A549 (cell line): ENCODE results near the gene FXN. TPM values are rescaled to one million over a fixed set of nuclear protein-coding genes. Genes with fewer than 3 reads are reported as not detected.

Experiments
- ATAC-seq, 2 experiments: fragments of 200-7000 bp in 1 of 2; fragments of >200 bp in 1 of 2; cut with Nextera tagmentation in 1 of 2; cut with Tn5 transposase in 1 of 2; 3 replicates each; pipeline versions ENCODE4 v1.8.0 to v1.9.1; 2018 to 2020; ENCODE audit warnings: mild to moderate bottlenecking in 1 of 2, moderate library complexity in 1 of 2
- CTCF ChIA-PET: fragments of 300-600 bp; sonication (Branson Sonifier 250); formaldehyde crosslinking; extraction: SDS; loops from one replicate; lab custom pipeline; 2021; ENCODE audit warnings: antibody characterized with exemption, inconsistent platforms; lab: Yijun Ruan, JAX
- POLR2A ChIA-PET: fragments of 350-600 bp; formaldehyde crosslinking; extraction: SDS; loops from one replicate; lab custom pipeline; 2021; ENCODE audit warnings: antibody characterized with exemption, inconsistent platforms; lab: Yijun Ruan, JAX
- DNase-seq, 2 experiments: peaks; one replicate each; pipeline versions ENCODE4 v3.0.0 to v3.0.0-alpha.2; 2011 to 2016; ENCODE audit warnings: low read depth in 1 of 2, low spot score in 1 of 2
- FAIRE-seq: peaks from 2 replicates; lab custom pipeline; 2011; peaks lifted over from hg19 to GRCh38; lab: Jason Lieb, UNC
- H3K27ac ChIP-seq, 2 experiments: fragments of >200 bp; sonication (Bioruptor Twin); formaldehyde crosslinking; 3 replicates each; pipeline ENCODE4 v1.5.1; 2016 to 2017
- H3K4me1 ChIP-seq: fragments of >200 bp; sonication (Bioruptor Twin); formaldehyde crosslinking; 3 replicates; pipeline ENCODE4 v1.6.1; 2016
- H3K4me2 ChIP-seq: fragments of >200 bp; sonication (Bioruptor Twin); formaldehyde crosslinking; 3 replicates; pipeline ENCODE4 v1.6.1; 2016
- H3K4me3 ChIP-seq: fragments of >200 bp; sonication (Bioruptor Twin); formaldehyde crosslinking; 3 replicates; pipeline ENCODE4 v1.5.1; 2016
- H3K9me3 ChIP-seq: fragments of >200 bp; sonication (Bioruptor Twin); formaldehyde crosslinking; 3 replicates; pipeline ENCODE4 v1.6.1; 2016
- BHLHE40 ChIP-seq: IDR thresholded peaks from 2 replicates; pipeline ENCODE4 v1.6.1; 2012; ENCODE audit warnings: low read depth, low read length, inconsistent platforms
- CBX2 ChIP-seq: fragments of 200-600 bp; sonication (generic); IDR thresholded peaks from 2 replicates; pipeline ENCODE4 v1.6.1; 2016; ENCODE audit warnings: low read depth, mild to moderate bottlenecking, borderline replicate concordance
- CHD2 ChIP-seq: fragments of 150-350 bp; IDR thresholded peaks from 2 replicates; pipeline ENCODE4 v1.6.1; 2014; ENCODE audit warnings: low read length; ENCODE audit not compliant: partially characterized antibody
- CTCF ChIP-seq: fragments of >200 bp; sonication (Bioruptor Twin); formaldehyde crosslinking; IDR thresholded peaks from 3 replicates; pipeline ENCODE4 v1.5.1; 2016
- EHF ChIP-seq: fragments of 250-450 bp; sonication (Bioruptor Pico); IDR thresholded peaks from 2 replicates; pipeline ENCODE4 v1.5.0; 2020; ENCODE audit warnings: mild to moderate bottlenecking
- FOSB ChIP-seq: fragments of 250-450 bp; sonication (Bioruptor Pico); IDR thresholded peaks from 2 replicates; pipeline ENCODE4 v1.5.0; 2020; ENCODE audit warnings: mild to moderate bottlenecking, moderate library complexity
- FOSL2 ChIP-seq, 2 experiments: fragments of 450-650 bp in 1 of 2; fragments of >200 bp in 1 of 2; sonication (Bioruptor Twin) in 1 of 2; formaldehyde crosslinking; IDR thresholded peaks; 2 replicates each; pipeline versions ENCODE4 v1.5.0 to v1.6.1; 2016 to 2020; ENCODE audit warnings: mild to moderate bottlenecking in 1 of 2, moderate library complexity in 1 of 2
- FOXS1 ChIP-seq: fragments of 250-450 bp; sonication (Bioruptor Pico); IDR thresholded peaks from 2 replicates; pipeline ENCODE4 v1.5.0; 2020; ENCODE audit warnings: mild to moderate bottlenecking, moderate library complexity
- GATA3 ChIP-seq: IDR thresholded peaks from 2 replicates; pipeline ENCODE4 v1.6.1; 2012; ENCODE audit warnings: borderline replicate concordance
- HOXA7 ChIP-seq: fragments of 250-450 bp; sonication (Bioruptor Pico); IDR thresholded peaks from 2 replicates; pipeline ENCODE4 v1.5.0; 2020; ENCODE audit warnings: mild to moderate bottlenecking, moderate library complexity
- HOXB5 ChIP-seq: fragments of 250-450 bp; sonication (Bioruptor Pico); IDR thresholded peaks from 2 replicates; pipeline ENCODE4 v1.5.0; 2020; ENCODE audit warnings: mild to moderate bottlenecking, moderate library complexity
- JUNB ChIP-seq: fragments of >200 bp; sonication (Bioruptor Twin); formaldehyde crosslinking; IDR thresholded peaks from 2 replicates; pipeline ENCODE4 v1.6.1; 2016
- KDM5A ChIP-seq: fragments of 200-600 bp; sonication (generic); IDR thresholded peaks from 2 replicates; pipeline ENCODE4 v1.6.1; 2016; ENCODE audit warnings: antibody characterized with exemption, mild to moderate bottlenecking
- NPAS2 ChIP-seq: fragments of 250-450 bp; sonication (Bioruptor Pico); IDR thresholded peaks from 2 replicates; pipeline ENCODE4 v1.8.0; 2022; ENCODE audit warnings: mild to moderate bottlenecking, moderate library complexity, borderline replicate concordance
- NR3C1 ChIP-seq: fragments of >200 bp; sonication (Bioruptor Twin); formaldehyde crosslinking; IDR thresholded peaks from 3 replicates; pipeline ENCODE4 v1.6.1; 2017
- RARB ChIP-seq: fragments of 250-450 bp; sonication (Bioruptor Pico); IDR thresholded peaks from 2 replicates; pipeline ENCODE4 v1.8.0; 2021; ENCODE audit warnings: mild to moderate bottlenecking, moderate library complexity
- RCOR1 ChIP-seq: fragments of 150-350 bp; IDR thresholded peaks from 2 replicates; pipeline ENCODE4 v1.6.1; 2014; ENCODE audit warnings: antibody characterized with exemption, low read length, low read depth
- RNF2 ChIP-seq: fragments of 200-600 bp; sonication (generic); IDR thresholded peaks from 2 replicates; pipeline ENCODE4 v1.6.1; 2016; ENCODE audit warnings: low read depth, mild to moderate bottlenecking, antibody characterized with exemption, moderate library complexity, borderline replicate concordance
- SMC3 ChIP-seq: fragments of >200 bp; sonication (Bioruptor Twin); formaldehyde crosslinking; IDR thresholded peaks from 3 replicates; pipeline ENCODE4 v1.6.1; 2018; ENCODE audit warnings: inconsistent platforms
- TFCP2L1 ChIP-seq: fragments of 250-450 bp; sonication (Bioruptor Pico); IDR thresholded peaks from 2 replicates; pipeline ENCODE4 v1.5.0; 2021; ENCODE audit warnings: mild to moderate bottlenecking
- TP53 ChIP-seq: fragments of 250-450 bp; sonication (Bioruptor Pico); IDR thresholded peaks from 2 replicates; pipeline ENCODE4 v1.5.0; 2021; ENCODE audit warnings: mild to moderate bottlenecking, moderate library complexity
- USF2 ChIP-seq: fragments of 450-650 bp; IDR thresholded peaks from 2 replicates; pipeline ENCODE4 v1.6.1; 2014; ENCODE audit warnings: antibody characterized with exemption
- ZC3H11A ChIP-seq: fragments of 450-650 bp; IDR thresholded peaks from 2 replicates; pipeline ENCODE4 v1.6.1; 2014; ENCODE audit warnings: antibody characterized with exemption, mild to moderate bottlenecking
- ZFP36 ChIP-seq: fragments of 450-650 bp; IDR thresholded peaks from 2 replicates; pipeline ENCODE4 v1.6.1; 2014; ENCODE audit warnings: borderline replicate concordance; ENCODE audit not compliant: partially characterized antibody
- ZSCAN20 ChIP-seq: fragments of 250-450 bp; sonication (Bioruptor Pico); IDR thresholded peaks from 2 replicates; pipeline ENCODE4 v1.8.0; 2022; ENCODE audit warnings: mild to moderate bottlenecking, moderate library complexity
- WGBS: methylation state at CpG from one replicate; pipeline ENCODE4 v1.1.6; 2017; ENCODE audit errors: missing lambda C conversion rate; 5-methylcytosine and 5-hydroxymethylcytosine counted together
- polyA plus RNA-seq, 4 experiments: library from polyadenylated mRNA; depleted of rRNA in 3 of 4; stranded (reverse); fragments of >200 nt; fragmentation: RNase III in 1 of 4; extraction: RNeasy Plus Mini Kit Qiagen cat#74134 plus additional on column Dnase treatment in 1 of 4; gene quantifications; 2 replicates in 3 of 4; 3 replicates in 1 of 4; pipeline ENCODE4 v1.2.3, GENCODE V29; 2011 to 2017
- TF ChIP-seq, protein P1 (sequence below): fragments of 250-450 bp; sonication (Bioruptor Pico); IDR thresholded peaks from 2 replicates; pipeline ENCODE4 v1.5.0; 2021; ENCODE audit warnings: mild to moderate bottlenecking, moderate library complexity, borderline replicate concordance
- TF ChIP-seq, protein P2 (sequence below): fragments of >200 bp; sonication (Bioruptor Twin); formaldehyde crosslinking; IDR thresholded peaks from 3 replicates; pipeline ENCODE4 v1.6.1; 2016
- TF ChIP-seq, protein P3 (sequence below): IDR thresholded peaks from 2 replicates; pipeline ENCODE4 v1.6.1; 2012; ENCODE audit warnings: low read depth, borderline replicate concordance

Gene FXN
- polyA plus RNA-seq, 2 of the 4 experiments (the other 2 are of a cell fraction) = 22.5 to 26.0 TPM

GRCh38 chr9:69040646-69041045 lies 5.1 kb downstream of the FXN start:
- whole genome bisulfite sequencing = 97% methylated on average over 2 of the region's 2 CpGs
- no peak for DNase-seq

GRCh38 chr9:69044240-69045219 lies 9.0 kb downstream of the FXN start:
- POLR2A ChIA-PET = interaction anchor here (1.8 kb wide), 1 partner anchor 9 kb away, joined by 6 read pairs; the partner anchor contains the start of gene FXN
- ATAC-seq (no peak), DNase-seq (no peak), FAIRE-seq (no peak)
- WGBS = 76% methylated on average over 9 of the region's 9 CpGs
- CTCF ChIA-PET = interaction anchor here (0.6 to 12.4 kb wide), 7 partner anchors 9 to 216 kb away, joined by 3 to 84 read pairs (median 9); partner anchors contain the start of gene FXN
- no peaks in the 10 kb centered on the region for H3K9me3 ChIP-seq
- no peak overlapping the region for H3K4me3 ChIP-seq
- no peak overlapping the region for H3K27ac ChIP-seq
- no peaks in the 10 kb centered on the region for H3K4me1 ChIP-seq
- H3K4me2 ChIP-seq = no peak overlapping the region
- TF ChIP-seq GATA3 = no peak
- no peak for TF ChIP-seq HOXA7
- TF ChIP-seq FOXS1 (CRISPR knock-in tag) = no peak
- no peak for TF ChIP-seq CTCF
- no peak for TF ChIP-seq ZC3H11A
- TF ChIP-seq RARB = no peak
- TF ChIP-seq EHF (CRISPR knock-in tag) = no peak
- TF ChIP-seq, protein P1, sequence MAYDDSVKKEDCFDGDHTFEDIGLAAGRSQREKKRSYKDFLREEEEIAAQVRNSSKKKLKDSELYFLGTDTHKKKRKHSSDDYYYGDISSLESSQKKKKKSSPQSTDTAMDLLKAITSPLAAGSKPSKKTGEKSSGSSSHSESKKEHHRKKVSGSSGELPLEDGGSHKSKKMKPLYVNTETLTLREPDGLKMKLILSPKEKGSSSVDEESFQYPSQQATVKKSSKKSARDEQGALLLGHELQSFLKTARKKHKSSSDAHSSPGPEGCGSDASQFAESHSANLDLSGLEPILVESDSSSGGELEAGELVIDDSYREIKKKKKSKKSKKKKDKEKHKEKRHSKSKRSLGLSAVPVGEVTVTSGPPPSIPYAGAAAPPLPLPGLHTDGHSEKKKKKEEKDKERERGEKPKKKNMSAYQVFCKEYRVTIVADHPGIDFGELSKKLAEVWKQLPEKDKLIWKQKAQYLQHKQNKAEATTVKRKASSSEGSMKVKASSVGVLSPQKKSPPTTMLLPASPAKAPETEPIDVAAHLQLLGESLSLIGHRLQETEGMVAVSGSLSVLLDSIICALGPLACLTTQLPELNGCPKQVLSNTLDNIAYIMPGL (CRISPR knock-in tag) = no peak
- no peak for TF ChIP-seq NPAS2 (CRISPR knock-in tag)
- TF ChIP-seq, protein P2, sequence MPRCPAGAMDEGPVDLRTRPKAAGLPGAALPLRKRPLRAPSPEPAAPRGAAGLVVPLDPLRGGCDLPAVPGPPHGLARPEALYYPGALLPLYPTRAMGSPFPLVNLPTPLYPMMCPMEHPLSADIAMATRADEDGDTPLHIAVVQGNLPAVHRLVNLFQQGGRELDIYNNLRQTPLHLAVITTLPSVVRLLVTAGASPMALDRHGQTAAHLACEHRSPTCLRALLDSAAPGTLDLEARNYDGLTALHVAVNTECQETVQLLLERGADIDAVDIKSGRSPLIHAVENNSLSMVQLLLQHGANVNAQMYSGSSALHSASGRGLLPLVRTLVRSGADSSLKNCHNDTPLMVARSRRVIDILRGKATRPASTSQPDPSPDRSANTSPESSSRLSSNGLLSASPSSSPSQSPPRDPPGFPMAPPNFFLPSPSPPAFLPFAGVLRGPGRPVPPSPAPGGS = no peak

More at GRCh38 chr9:69040646-69041045, 5.1 kb downstream of the FXN start:
- CTCF ChIA-PET = interaction anchor here (2.8 kb wide), 1 partner anchor 13 kb away, joined by 7 read pairs; no protein-coding TSS in a partner anchor
- H3K4me2 ChIP-seq = no peak overlapping the region
- H3K4me3 ChIP-seq = no peak overlapping the region
- FAIRE-seq = no peak
- TF ChIP-seq FOSB (CRISPR knock-in tag) (no peak), CBX2 (no peak), TP53 (CRISPR knock-in tag) (no peak), FOSL2 (IDR thresholded peaks at IDR 0.05) (no peak), FOSL2 (CRISPR knock-in tag; IDR thresholded peaks at IDR 0.05) (no peak), USF2 (no peak), ZFP36 (no peak), RNF2 (no peak), KDM5A (no peak), JUNB (no peak), HOXB5 (CRISPR knock-in tag) (no peak), RCOR1 (no peak), EHF (CRISPR knock-in tag) (no peak), NR3C1 (no peak), SMC3 (no peak), CHD2 (no peak), ZSCAN20 (no peak), BHLHE40 (no peak), TFCP2L1 (CRISPR knock-in tag) (no peak)
- TF ChIP-seq, protein P3, sequence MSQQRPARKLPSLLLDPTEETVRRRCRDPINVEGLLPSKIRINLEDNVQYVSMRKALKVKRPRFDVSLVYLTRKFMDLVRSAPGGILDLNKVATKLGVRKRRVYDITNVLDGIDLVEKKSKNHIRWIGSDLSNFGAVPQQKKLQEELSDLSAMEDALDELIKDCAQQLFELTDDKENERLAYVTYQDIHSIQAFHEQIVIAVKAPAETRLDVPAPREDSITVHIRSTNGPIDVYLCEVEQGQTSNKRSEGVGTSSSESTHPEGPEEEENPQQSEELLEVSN = no peak
- TF ChIP-seq, protein P2 = no peak
- TF ChIP-seq, all 56 proteins: peak for 0
- POLR2A ChIA-PET = no interaction called here
- no peak for ATAC-seq
- Histone ChIP-seq H3K27ac (no peak overlapping the region), H3K4me1 (peaks cover 7% of the 10 kb centered on the region; the same call in 2 of the 3 replicates), H3K9me3 (no peaks in the 10 kb centered on the region)
